WERI-Rb-1 (cell line): ENCODE results near the gene PCDHB11.
"Not testable (repeated sequence)": the region's sequence is repeated elsewhere in the genome, so short reads cannot be mapped to it uniquely, and the experiment has no call there.

Experiments used
- DNase-seq: peaks from one replicate; pipeline ENCODE4 v3.0.0-alpha.2; 2020
- H3K27ac ChIP-seq: fragments of 250-450 bp; sonication (Bioruptor Pico); 2 replicates; pipeline ENCODE4 v1.5.1; 2020; ENCODE audit warnings: mild to moderate bottlenecking, moderate library complexity
- H3K27me3 ChIP-seq: fragments of 250-450 bp; sonication (Bioruptor Pico); 2 replicates; pipeline ENCODE4 v1.5.1; 2021; ENCODE audit warnings: mild to moderate bottlenecking, low read depth, moderate library complexity; ENCODE audit not compliant: insufficient read depth, severe bottlenecking
- H3K36me3 ChIP-seq: fragments of 250-450 bp; sonication (Bioruptor Pico); 2 replicates; pipeline ENCODE4 v1.5.1; 2020; ENCODE audit warnings: mild to moderate bottlenecking, moderate library complexity
- H3K4me3 ChIP-seq: 2 replicates; pipeline ENCODE4 v1.5.1; 2011; ENCODE audit warnings: low read depth, mild to moderate bottlenecking, control low read depth, low read length
- H3K9me3 ChIP-seq: fragments of 250-450 bp; sonication (Bioruptor Pico); 2 replicates; pipeline ENCODE4 v1.5.1; 2021; ENCODE audit warnings: mild to moderate bottlenecking, moderate library complexity; ENCODE audit not compliant: severe bottlenecking
- TF ChIP-seq, protein P1 (sequence below): IDR thresholded peaks from 2 replicates; pipeline ENCODE4 v1.5.1; 2011; ENCODE audit warnings: low read depth, mild to moderate bottlenecking, control low read depth, inconsistent platforms, low read length

The PCDHB11 gene

DNA sequence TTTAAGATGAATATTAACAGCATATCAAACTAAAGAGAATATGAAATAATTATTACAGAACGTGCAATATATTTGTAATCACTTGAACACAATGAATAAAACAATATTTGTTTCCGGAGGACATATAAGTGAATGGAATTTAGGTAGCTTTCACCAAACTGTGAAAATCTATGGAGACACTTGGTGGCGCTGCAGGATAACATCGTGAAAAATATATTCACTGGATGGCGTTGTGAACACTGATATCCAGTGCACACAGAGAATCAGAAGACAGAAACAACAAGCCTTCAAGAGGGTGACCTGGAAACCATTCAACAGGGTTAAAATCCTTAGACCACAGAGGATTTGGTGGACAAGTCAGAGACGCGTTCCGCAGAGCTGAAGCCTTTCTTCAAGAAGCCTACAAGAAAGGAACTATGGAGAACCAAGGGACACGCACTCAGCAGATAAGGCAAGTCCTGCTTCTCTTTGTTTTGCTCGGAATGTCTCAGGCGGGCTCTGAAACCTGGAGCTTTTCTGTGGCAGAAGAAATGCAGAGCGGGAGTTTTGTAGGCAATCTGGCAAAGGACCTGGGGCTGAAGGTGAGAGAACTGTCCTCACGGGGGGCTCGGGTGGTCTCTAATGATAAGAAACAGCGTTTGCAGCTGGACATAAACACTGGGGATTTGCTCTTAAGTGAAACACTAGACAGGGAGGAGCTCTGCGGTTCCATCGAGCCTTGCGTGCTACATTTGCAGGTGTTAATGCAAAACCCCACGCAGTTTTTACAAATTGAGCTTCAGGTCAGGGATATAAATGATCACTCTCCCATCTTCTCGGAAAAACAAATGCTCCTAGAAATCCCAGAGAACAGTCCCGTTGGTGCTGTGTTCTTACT is at the start of gene PCDHB11:
PCDHB11 (plus strand) TSS at position 269 of the 877 bp plus-strand sequence; CDS start at position 417, 148 bp downstream.
- Histone ChIP-seq H3K27ac (peak within 1 kb of the TSS; percentile 82), H3K36me3 (peaks cover 18% of the 10 kb centered on the region), H3K27me3 (no peaks in the 10 kb centered on the region), H3K9me3 (peaks cover 22% of the 10 kb centered on the region), H3K4me3 (peak within 1 kb of the TSS; percentile 77)
- TF ChIP-seq, protein P1, sequence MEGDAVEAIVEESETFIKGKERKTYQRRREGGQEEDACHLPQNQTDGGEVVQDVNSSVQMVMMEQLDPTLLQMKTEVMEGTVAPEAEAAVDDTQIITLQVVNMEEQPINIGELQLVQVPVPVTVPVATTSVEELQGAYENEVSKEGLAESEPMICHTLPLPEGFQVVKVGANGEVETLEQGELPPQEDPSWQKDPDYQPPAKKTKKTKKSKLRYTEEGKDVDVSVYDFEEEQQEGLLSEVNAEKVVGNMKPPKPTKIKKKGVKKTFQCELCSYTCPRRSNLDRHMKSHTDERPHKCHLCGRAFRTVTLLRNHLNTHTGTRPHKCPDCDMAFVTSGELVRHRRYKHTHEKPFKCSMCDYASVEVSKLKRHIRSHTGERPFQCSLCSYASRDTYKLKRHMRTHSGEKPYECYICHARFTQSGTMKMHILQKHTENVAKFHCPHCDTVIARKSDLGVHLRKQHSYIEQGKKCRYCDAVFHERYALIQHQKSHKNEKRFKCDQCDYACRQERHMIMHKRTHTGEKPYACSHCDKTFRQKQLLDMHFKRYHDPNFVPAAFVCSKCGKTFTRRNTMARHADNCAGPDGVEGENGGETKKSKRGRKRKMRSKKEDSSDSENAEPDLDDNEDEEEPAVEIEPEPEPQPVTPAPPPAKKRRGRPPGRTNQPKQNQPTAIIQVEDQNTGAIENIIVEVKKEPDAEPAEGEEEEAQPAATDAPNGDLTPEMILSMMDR = peak; percentile 49
- DNase-seq = peak; percentile 69

DNA sequence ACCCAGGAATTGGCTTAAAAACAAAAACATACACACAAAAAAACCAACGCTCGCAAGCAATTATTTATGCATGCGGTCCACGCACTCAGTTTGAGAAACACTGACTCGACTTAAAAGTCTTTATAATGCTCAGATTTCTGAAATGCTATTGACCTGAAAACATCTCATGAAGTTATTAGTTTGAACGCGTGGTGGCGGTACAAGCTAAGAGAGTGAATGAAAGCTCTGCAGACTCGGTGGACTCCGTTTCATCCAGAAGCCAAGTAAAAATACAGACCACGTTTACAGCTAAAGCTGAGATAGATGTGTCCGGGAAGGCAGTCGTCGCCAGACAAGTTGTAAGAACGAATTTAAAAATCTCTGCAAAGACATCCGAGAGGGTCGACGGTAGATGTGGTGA is 49.6 kb upstream of the PCDHB11 start, which contains the start of gene PCDHB6:
PCDHB6 (plus strand) TSS at position 246 of the 400 bp plus-strand sequence. CDS start 201 bp downstream, outside the sequence.
- no peak for DNase-seq
- Histone ChIP-seq H3K36me3 (no peaks in the 10 kb centered on the region), H3K9me3 (no peaks in the 10 kb centered on the region), H3K4me3 (no peak within 1 kb of the TSS), H3K27ac (no peak within 1 kb of the TSS), H3K27me3 (no peaks in the 10 kb centered on the region)
- TF ChIP-seq, protein P1 = no peak

DNA sequence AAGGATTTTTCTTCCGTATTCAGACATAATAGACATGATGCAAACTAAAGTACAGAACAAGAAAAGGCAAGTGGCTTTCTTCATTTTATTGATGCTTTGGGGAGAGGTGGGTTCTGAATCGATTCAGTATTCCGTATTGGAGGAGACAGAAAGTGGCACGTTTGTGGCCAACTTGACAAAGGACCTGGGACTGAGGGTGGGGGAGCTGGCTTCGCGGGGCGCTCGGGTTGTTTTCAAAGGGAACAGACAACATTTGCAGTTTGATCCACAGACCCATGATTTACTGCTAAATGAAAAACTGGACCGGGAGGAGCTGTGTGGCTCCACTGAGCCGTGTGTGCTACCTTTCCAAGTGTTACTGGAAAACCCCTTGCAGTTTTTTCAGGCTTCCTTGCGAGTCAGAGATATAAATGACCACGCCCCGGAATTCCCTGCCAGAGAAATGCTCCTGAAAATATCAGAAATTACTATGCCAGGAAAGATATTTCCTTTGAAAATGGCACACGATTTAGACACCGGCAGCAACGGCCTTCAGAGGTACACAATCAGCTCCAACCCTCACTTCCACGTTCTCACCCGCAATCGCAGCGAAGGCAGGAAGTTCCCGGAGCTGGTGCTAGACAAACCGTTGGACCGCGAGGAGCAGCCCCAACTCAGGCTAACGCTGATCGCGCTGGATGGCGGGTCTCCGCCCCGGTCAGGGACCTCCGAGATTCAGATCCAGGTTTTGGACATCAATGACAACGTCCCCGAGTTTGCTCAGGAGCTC is 49.0 kb upstream of the PCDHB11 start:
- TF ChIP-seq, protein P1 = no peak
- DNase-seq = no peak
- Histone ChIP-seq H3K4me3 (no peak overlapping the region), H3K36me3 (no peaks in the 10 kb centered on the region), H3K27me3 (no peaks in the 10 kb centered on the region), H3K27ac (no peak overlapping the region), H3K9me3 (no peaks in the 10 kb centered on the region)

DNA sequence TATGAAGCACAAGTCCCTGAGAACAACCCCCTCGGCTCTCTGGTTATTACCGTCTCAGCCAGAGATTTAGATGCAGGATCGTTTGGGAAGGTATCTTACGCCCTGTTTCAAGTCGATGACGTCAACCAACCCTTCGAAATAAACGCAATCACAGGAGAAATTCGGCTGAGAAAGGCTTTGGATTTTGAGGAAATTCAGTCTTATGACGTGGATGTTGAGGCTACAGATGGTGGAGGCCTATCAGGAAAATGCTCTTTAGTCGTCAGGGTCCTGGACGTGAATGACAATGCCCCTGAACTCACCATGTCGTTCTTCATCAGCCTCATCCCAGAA is 48.5 kb upstream of the PCDHB11 start:
- no peak overlapping the region for H3K4me3 ChIP-seq
- H3K36me3 ChIP-seq = no peaks in the 10 kb centered on the region
- H3K27me3 ChIP-seq = no peaks in the 10 kb centered on the region
- H3K9me3 ChIP-seq = no peaks in the 10 kb centered on the region
- H3K27ac ChIP-seq = no peak overlapping the region
- TF ChIP-seq, protein P1 = no peak
- no peak for DNase-seq

DNA sequence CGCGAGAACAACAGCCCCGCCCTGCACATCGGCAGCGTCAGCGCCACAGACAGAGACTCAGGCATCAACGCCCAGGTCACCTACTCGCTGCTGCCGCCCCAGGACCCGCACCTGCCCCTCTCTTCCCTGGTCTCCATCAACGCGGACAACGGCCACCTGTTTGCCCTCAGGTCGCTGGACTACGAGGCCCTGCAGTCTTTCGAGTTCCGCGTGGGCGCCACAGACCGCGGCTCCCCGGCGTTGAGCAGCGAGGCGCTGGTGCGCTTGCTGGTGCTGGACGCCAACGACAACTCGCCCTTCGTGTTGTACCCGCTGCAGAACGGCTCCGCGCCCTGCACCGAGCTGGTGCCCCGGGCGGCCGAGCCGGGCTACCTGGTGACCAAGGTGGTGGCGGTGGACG is 47.8 kb upstream of the PCDHB11 start:
- not testable (repeated sequence) for H3K27ac ChIP-seq, DNase-seq, H3K9me3 ChIP-seq, H3K36me3 ChIP-seq, H3K4me3 ChIP-seq, H3K27me3 ChIP-seq

DNA sequence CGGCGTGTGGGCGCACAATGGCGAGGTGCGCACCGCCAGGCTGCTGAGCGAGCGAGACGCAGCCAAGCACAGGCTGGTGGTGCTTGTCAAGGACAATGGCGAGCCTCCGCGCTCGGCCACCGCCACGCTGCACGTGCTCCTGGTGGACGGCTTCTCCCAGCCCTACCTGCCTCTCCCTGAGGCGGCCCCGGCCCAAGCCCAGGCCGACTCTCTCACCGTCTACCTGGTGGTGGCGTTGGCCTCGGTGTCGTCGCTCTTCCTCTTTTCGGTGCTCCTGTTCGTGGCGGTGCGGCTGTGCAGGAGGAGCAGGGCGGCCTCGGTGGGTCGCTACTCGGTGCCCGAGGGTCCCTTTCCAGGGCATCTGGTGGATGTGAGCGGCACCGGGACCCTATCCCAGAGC is 47.3 kb upstream of the PCDHB11 start:
- not testable (repeated sequence) for H3K27me3 ChIP-seq, H3K4me3 ChIP-seq, H3K36me3 ChIP-seq, DNase-seq, H3K9me3 ChIP-seq, H3K27ac ChIP-seq
